ENCODE measurements around the gene CSMD2. TPM values are rescaled to one million over a fixed set of nuclear protein-coding genes. Genes with fewer than 3 reads are reported as not detected.

Gene CSMD2
- total RNA-seq, 2 donors from 2014 or later: not detected

- Mint-ChIP-seq H3K36me3 (no peaks in the 10 kb centered on the region), H3K27ac (no peak overlapping the region), H3K9me3 (no peaks in the 10 kb centered on the region)
- DNase-seq (ENCODE audit: low spot score in 2 of 2) (no peak), ATAC-seq (no peak)
Observed at GRCh38 chr1:33715195-33715811, 449.7 kb downstream of the CSMD2 start.

DNA sequence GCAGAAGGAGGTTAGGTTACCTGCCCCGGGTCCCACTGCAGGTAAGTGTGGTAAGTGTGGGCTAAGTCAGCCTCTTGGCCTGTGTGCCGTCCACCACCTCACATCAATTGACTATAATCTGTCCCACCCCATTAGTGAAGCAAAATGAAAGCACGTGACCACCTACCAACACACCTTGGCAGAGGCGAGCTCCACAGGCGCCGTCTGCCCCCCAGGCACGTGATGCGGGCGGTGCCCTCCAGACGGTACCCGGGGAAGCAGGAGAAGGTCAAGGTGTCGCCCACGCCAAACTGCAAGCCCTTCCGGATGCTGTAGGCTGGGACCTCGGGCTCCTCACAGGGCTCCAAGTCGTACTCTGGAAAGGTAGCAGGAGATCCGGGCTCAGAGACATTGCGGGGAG, 450.6 kb downstream of the CSMD2 start:
- Mint-ChIP-seq H3K9me3 (no peaks in the 10 kb centered on the region), H3K27ac (no peak overlapping the region), H3K36me3 (no peaks in the 10 kb centered on the region)
- DNase-seq (ENCODE audit: low spot score in 2 of 2): no peak
- ATAC-seq: no peak

GRCh38 chr1:33713058-33713877, 451.8 kb downstream of the CSMD2 start:
- H3K9me3 Mint-ChIP-seq: no peaks in the 10 kb centered on the region
- ATAC-seq (no peak), DNase-seq (ENCODE audit: low spot score in 2 of 2) (no peak)
- H3K27ac Mint-ChIP-seq: no peak overlapping the region
- H3K36me3 Mint-ChIP-seq: no peaks in the 10 kb centered on the region

DNA sequence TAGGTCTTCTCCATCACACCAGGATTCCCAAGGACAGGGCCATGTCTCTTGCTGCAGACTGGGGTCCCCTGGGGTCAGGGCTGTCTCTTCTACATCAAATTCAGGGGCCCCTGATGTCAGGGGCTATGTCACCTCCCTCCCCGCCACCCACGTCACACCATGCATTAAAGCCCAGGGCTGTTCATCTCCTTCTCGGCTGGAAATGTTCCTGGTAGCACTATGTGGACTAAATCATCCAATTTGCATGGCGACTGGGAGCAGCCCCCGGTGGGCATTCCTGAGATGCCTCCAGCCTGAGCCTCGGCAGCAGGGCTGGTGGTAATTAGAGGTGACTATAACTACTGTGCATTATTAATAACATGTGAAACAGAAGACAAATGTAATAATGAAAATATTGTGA, 452.8 kb downstream of the CSMD2 start:
- H3K36me3 Mint-ChIP-seq: no peaks in the 10 kb centered on the region
- H3K9me3 Mint-ChIP-seq: no peaks in the 10 kb centered on the region
- DNase-seq (ENCODE audit: low spot score in 2 of 2) (no peak), ATAC-seq (no peak)
- H3K27ac Mint-ChIP-seq: no peak overlapping the region

- H3K36me3 Mint-ChIP-seq: no peaks in the 10 kb centered on the region
- ATAC-seq: no peak
- no peak overlapping the region for H3K27ac Mint-ChIP-seq
- DNase-seq (ENCODE audit: low spot score in 2 of 2): no peak
- no peaks in the 10 kb centered on the region for H3K9me3 Mint-ChIP-seq
Observed at GRCh38 chr1:33711511-33711910, 453.5 kb downstream of the CSMD2 start.

- H3K36me3 Mint-ChIP-seq: no peaks in the 10 kb centered on the region
- ATAC-seq: no peak
- H3K27ac Mint-ChIP-seq: no peak overlapping the region
- no peaks in the 10 kb centered on the region for H3K9me3 Mint-ChIP-seq
- DNase-seq (ENCODE audit: low spot score in 2 of 2): no peak
Observed at GRCh38 chr1:33710967-33711366, 454.1 kb downstream of the CSMD2 start.

- H3K36me3 Mint-ChIP-seq: no peaks in the 10 kb centered on the region
- no peak overlapping the region for H3K27ac Mint-ChIP-seq
- ATAC-seq (peak in 1 of 2 donors; percentile 52), DNase-seq (ENCODE audit: low spot score in 2 of 2) (no peak)
- H3K9me3 Mint-ChIP-seq: no peaks in the 10 kb centered on the region
Observed at GRCh38 chr1:33709783-33710718, 455.0 kb downstream of the CSMD2 start.

GRCh38 chr1:33709174-33709782, 455.8 kb downstream of the CSMD2 start:
- Mint-ChIP-seq H3K27ac (no peak overlapping the region), H3K9me3 (no peaks in the 10 kb centered on the region), H3K36me3 (no peaks in the 10 kb centered on the region)
- ATAC-seq (no peak), DNase-seq (ENCODE audit: low spot score in 2 of 2) (no peak)

- no peak overlapping the region for H3K27ac Mint-ChIP-seq
- DNase-seq (ENCODE audit: low spot score in 2 of 2) (no peak), ATAC-seq (no peak)
- H3K9me3 Mint-ChIP-seq: no peaks in the 10 kb centered on the region
- H3K36me3 Mint-ChIP-seq: no peaks in the 10 kb centered on the region
Observed at GRCh38 chr1:33706634-33707255, 458.3 kb downstream of the CSMD2 start.

GRCh38 chr1:33703464-33703863, 461.6 kb downstream of the CSMD2 start:
- Mint-ChIP-seq H3K9me3 (no peaks in the 10 kb centered on the region), H3K36me3 (no peaks in the 10 kb centered on the region), H3K27ac (no peak overlapping the region)
- no peak for ATAC-seq
- DNase-seq (ENCODE audit: low spot score in 2 of 2): no peak

DNA sequence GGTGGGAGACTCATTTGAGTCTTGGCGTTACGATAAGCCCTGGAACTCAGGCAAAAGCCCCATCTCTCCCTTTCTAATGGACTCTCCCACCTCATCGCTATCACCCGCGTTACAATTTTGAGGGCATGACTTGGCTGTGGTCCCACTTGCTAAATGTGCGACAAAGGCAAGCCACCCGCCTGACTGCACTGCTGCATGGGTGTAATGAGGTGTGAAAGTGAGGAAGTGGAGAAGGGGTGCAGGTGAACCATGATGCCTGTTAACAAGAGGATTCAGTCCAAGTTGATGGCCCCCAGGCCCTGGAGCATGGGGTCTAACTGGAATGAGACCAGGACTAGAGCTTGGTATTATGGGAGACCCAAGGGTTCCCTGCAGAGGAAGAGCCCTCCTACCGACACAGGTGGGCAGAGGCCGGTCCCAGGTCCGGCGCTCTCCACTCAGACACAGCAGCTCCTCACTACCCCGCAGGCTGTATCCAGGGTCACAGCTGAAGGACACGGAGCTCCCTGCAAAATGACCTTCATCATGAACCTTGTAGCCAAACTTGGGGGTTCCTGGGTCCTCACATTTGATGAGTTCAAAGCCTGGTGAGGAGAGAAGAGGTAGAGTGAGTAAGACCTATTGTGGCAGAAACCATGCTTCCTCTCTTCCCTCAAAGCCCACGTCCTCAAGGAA, 466.5 kb downstream of the CSMD2 start:
- peaks cover 0 to 4% of the 10 kb centered on the region in 2 donors for H3K9me3 Mint-ChIP-seq
- DNase-seq (ENCODE audit: low spot score in 2 of 2) (no peak), ATAC-seq (no peak)
- no peak overlapping the region for H3K27ac Mint-ChIP-seq
- H3K36me3 Mint-ChIP-seq: no peaks in the 10 kb centered on the region

- no peak for ATAC-seq
Observed at GRCh38 chr1:33697816-33698215, 467.2 kb downstream of the CSMD2 start.

DNA sequence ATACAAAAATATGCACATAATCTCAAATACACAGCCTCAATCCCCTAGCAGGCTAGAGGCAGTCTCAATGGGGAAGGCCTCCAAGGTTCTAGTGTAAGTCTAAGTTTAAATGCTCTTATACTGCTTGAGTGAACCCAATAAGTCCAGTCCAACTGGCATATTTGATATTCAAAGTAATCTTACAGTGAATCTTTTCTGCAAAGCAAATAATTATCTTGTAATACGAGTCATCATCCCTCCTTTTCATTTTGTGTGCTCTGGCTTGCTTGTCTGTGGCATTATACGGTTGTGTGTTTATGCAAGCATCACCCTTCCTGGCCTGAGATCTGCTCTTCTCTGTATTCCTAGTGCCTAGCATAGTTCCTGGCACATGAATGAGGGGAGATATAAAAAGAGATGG, 468.1 kb downstream of the CSMD2 start:
- ATAC-seq (no peak), DNase-seq (ENCODE audit: low spot score in 2 of 2) (no peak)
- Mint-ChIP-seq H3K36me3 (no peaks in the 10 kb centered on the region), H3K27ac (no peak overlapping the region), H3K9me3 (peaks cover 0 to 4% of the 10 kb centered on the region in 2 donors)

More at GRCh38 chr1:33697816-33698215, 467.2 kb downstream of the CSMD2 start:
- H3K9me3 Mint-ChIP-seq: peaks cover 0 to 4% of the 10 kb centered on the region in 2 donors
- no peak overlapping the region for H3K27ac Mint-ChIP-seq
- H3K36me3 Mint-ChIP-seq: no peaks in the 10 kb centered on the region
- DNase-seq (ENCODE audit: low spot score in 2 of 2): no peak

- Mint-ChIP-seq H3K9me3 (peaks cover 0 to 4% of the 10 kb centered on the region in 2 donors), H3K27ac (no peak overlapping the region), H3K36me3 (no peaks in the 10 kb centered on the region)
- ATAC-seq (no peak), DNase-seq (ENCODE audit: low spot score in 2 of 2) (no peak)
Observed at GRCh38 chr1:33696311-33696710, 468.7 kb downstream of the CSMD2 start.

DNA sequence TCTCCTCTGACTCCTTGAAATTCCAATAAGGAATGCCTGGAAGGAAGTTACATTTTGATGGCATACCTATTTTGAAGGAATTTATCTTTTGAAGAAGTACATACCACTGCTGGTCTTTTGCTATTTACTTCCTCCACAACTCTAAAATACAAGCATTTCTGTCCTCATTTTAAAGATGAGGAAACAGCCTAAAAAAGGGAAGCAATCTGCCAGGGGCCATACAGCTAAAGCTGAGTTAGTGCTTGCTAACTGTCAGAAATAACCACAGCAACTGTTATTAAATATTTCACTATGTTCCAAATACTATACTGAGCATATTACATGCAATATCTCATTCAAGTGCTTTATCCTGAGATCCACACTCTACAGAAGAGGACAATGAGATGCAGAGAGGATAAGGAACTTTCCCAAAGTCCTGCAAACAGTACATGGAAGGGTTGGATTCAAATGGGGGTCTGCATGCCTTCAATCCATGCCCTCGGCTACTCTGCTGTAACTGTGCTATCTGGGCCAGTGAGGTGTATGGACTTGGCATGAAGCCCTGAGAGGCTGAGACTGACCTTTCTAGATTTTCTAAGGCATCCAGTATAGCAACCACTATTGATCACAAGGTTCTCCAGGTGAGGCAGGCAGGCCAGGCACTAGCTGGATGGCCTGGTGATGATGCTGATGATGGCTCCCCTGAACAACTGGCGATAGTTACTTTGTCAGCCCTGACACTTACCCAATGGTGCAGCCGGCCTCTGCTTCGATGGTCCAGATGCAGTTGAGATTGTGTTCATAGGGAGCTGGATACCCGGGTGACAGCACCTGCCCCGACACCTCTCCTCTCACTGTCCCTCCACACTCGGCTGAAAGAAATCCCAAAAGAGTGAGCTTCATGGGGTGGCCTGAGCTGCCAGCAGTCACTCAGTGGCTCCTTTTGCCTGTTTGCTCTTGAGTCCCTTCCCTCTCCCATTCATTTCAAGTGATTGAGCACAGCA, 472.5 kb downstream of the CSMD2 start:
- no peak overlapping the region for H3K27ac Mint-ChIP-seq
- H3K36me3 Mint-ChIP-seq: no peaks in the 10 kb centered on the region
- ATAC-seq (no peak), DNase-seq (ENCODE audit: low spot score in 2 of 2) (no peak)
- H3K9me3 Mint-ChIP-seq: peaks cover 0 to 4% of the 10 kb centered on the region in 2 donors

All from activated naive CD4-positive, alpha-beta T cell treated with anti-CD3 and anti-CD28 coated beads, Interleukin-2, amount 50 U/mL, for 72 hours (primary cell).